C4-2B (cell line): ENCODE results near the gene CORO1C.
"Not testable (repeated sequence)": the region's sequence is repeated elsewhere in the genome, so short reads cannot be mapped to it uniquely, and the experiment has no call there.

Experiments
- CTCF ChIP-seq: fragments of 450-650 bp; conservative IDR thresholded peaks from 2 replicates; pipeline ENCODE4 v1.5.1; 2017; ENCODE audit warnings: mild to moderate bottlenecking
- ZFX ChIP-seq: fragments of 450-650 bp; IDR thresholded peaks from 2 replicates; pipeline ENCODE4 v1.6.1; 2017

GRCh38 chr12:108618953-108619274 is 112.4 kb downstream of the CORO1C start:
- TF ChIP-seq CTCF, ZFX: not testable (repeated sequence)
